GM23338 (cell line): ENCODE data around the gene CEP250. TPM values are rescaled to one million over a fixed set of nuclear protein-coding genes. Genes with fewer than 3 reads are reported as not detected.

Experiments
- ATAC-seq: fragments of 200-7000 bp; cut with Tn5 transposase; 3 replicates; pipeline ENCODE4 v1.9.1; 2020
- DNase-seq: peaks from one replicate; pipeline ENCODE4 v3.0.0-alpha.2; 2015; ENCODE audit warnings: low spot score
- H2AFZ ChIP-seq: fragments of 200-600 bp; sonication (generic); 2 replicates; pipeline ENCODE4 v1.8.0; 2016; ENCODE audit warnings: antibody characterized with exemption, mild to moderate bottlenecking, moderate library complexity
- H3F3A ChIP-seq: fragments of 200-600 bp; sonication (generic); replicated peaks from 2 replicates; pipeline ENCODE4 v1.8.0; 2017; ENCODE audit warnings: antibody characterized with exemption, mixed run types, low read depth
- H3K27ac ChIP-seq: fragments of 200-600 bp; sonication (generic); 2 replicates; pipeline ENCODE4 v1.6.1; 2016; ENCODE audit warnings: low read depth
- H3K27me3 ChIP-seq: fragments of 200-600 bp; sonication (generic); 2 replicates; pipeline ENCODE4 v1.8.0; 2016; ENCODE audit warnings: mild to moderate bottlenecking, mixed run types, moderate library complexity; ENCODE audit not compliant: insufficient read depth
- H3K36me3 ChIP-seq: fragments of 200-600 bp; sonication (generic); 2 replicates; pipeline ENCODE4 v1.8.0; 2016; ENCODE audit warnings: mild to moderate bottlenecking; ENCODE audit not compliant: insufficient read depth
- H3K4me1 ChIP-seq: fragments of 200-600 bp; sonication (generic); 2 replicates; pipeline ENCODE4 v1.8.0; 2016; ENCODE audit warnings: mild to moderate bottlenecking, moderate library complexity; ENCODE audit not compliant: insufficient read depth
- H3K4me2 ChIP-seq: fragments of 200-600 bp; sonication (generic); 2 replicates; pipeline ENCODE4 v1.7.1; 2017; ENCODE audit warnings: mixed run types
- H3K4me3 ChIP-seq: fragments of 200-600 bp; sonication (generic); 2 replicates; pipeline ENCODE4 v1.6.1; 2016; ENCODE audit warnings: mixed run types
- H3K79me2 ChIP-seq: fragments of 200-600 bp; sonication (generic); replicated peaks from 2 replicates; pipeline ENCODE4 v1.8.0; 2017; ENCODE audit warnings: mild to moderate bottlenecking; ENCODE audit not compliant: insufficient read depth
- H3K9me2 ChIP-seq: fragments of 200-600 bp; sonication (generic); 2 replicates; pipeline ENCODE4 v1.8.0; 2017; ENCODE audit not compliant: insufficient read depth
- H4K20me1 ChIP-seq: fragments of 200-600 bp; sonication (generic); replicated peaks from 2 replicates; pipeline ENCODE4 v1.8.0; 2017; ENCODE audit warnings: mild to moderate bottlenecking; ENCODE audit not compliant: insufficient read depth
- H3K27ac Mint-ChIP-seq: 2 replicates; pipeline ENCODE4 v1.8.0; 2020; ENCODE audit warnings: inconsistent platforms, mild to moderate bottlenecking, moderate library complexity, mixed read lengths
- H3K27me3 Mint-ChIP-seq: 3 replicates; pipeline ENCODE4 v1.8.0; 2022; ENCODE audit warnings: low read depth, mild to moderate bottlenecking, moderate library complexity, mixed read lengths, inconsistent platforms; ENCODE audit not compliant: insufficient read depth, poor library complexity
- H3K36me3 Mint-ChIP-seq: 3 replicates; pipeline ENCODE4 v1.8.0; 2021; ENCODE audit warnings: low read depth, mild to moderate bottlenecking, inconsistent platforms, moderate library complexity, mixed read lengths
- H3K4me1 Mint-ChIP-seq: 3 replicates; pipeline ENCODE4 v1.8.0; 2020; ENCODE audit warnings: mild to moderate bottlenecking, inconsistent platforms, mixed read lengths
- H3K4me3 Mint-ChIP-seq: 3 replicates; pipeline ENCODE4 v1.8.0; 2021; ENCODE audit warnings: moderate library complexity, mild to moderate bottlenecking, inconsistent platforms, mixed read lengths
- H3K9me3 Mint-ChIP-seq: 3 replicates; pipeline ENCODE4 v1.8.0; 2020; ENCODE audit warnings: moderate library complexity, mild to moderate bottlenecking, inconsistent platforms, mixed read lengths
- CREB1 ChIP-seq: fragments of 250-450 bp; sonication (Bioruptor Pico); IDR thresholded peaks from 2 replicates; pipeline ENCODE4 v1.5.0; 2020; ENCODE audit warnings: low read depth, mild to moderate bottlenecking, moderate library complexity
- CTCF ChIP-seq, 2 experiments: fragments of 200-600 bp in 1 of 2; sonication (generic) in 1 of 2; conservative IDR thresholded peaks; 2 replicates each; pipeline versions ENCODE4 v1.5.1 to v1.6.1; 2016 to 2017; ENCODE audit warnings: antibody characterized with exemption in 2 of 2, low read depth in 2 of 2, mild to moderate bottlenecking in 2 of 2, moderate library complexity in 1 of 2
- ETS1 ChIP-seq: IDR thresholded peaks from 2 replicates; pipeline ENCODE4 v1.6.1; 2016; ENCODE audit warnings: antibody characterized with exemption
- EZH2 ChIP-seq: fragments of 200-600 bp; sonication (generic); IDR thresholded peaks from one replicate; pipeline ENCODE4 v1.8.0; 2017; ENCODE audit warnings: antibody characterized with exemption, mild to moderate bottlenecking, low read depth; ENCODE audit not compliant: unreplicated experiment
- EZH2phosphoT487 ChIP-seq: fragments of 200-600 bp; sonication (generic); IDR thresholded peaks from one replicate; pipeline ENCODE4 v1.8.1; 2018; ENCODE audit warnings: antibody characterized with exemption; ENCODE audit not compliant: unreplicated experiment
- JUNB ChIP-seq: IDR thresholded peaks from one replicate; pipeline ENCODE4 v1.6.1; 2016; ENCODE audit warnings: antibody characterized with exemption; ENCODE audit not compliant: unreplicated experiment
- NANOG ChIP-seq: IDR thresholded peaks from 2 replicates; pipeline ENCODE4 v1.6.1; 2016; ENCODE audit warnings: antibody characterized with exemption, borderline replicate concordance
- POLR2AphosphoS5 ChIP-seq: IDR thresholded peaks from 2 replicates; pipeline ENCODE4 v1.6.1; 2016; ENCODE audit warnings: antibody characterized with exemption, low read depth
- REST ChIP-seq: IDR thresholded peaks from one replicate; pipeline ENCODE4 v1.6.1; 2018; ENCODE audit warnings: antibody characterized with exemption; ENCODE audit not compliant: unreplicated experiment
- STAT1 ChIP-seq: IDR thresholded peaks from one replicate; pipeline ENCODE4 v1.6.1; 2016; ENCODE audit warnings: antibody characterized with exemption; ENCODE audit not compliant: unreplicated experiment
- ZNF114 ChIP-seq: fragments of 250-450 bp; sonication (Bioruptor Pico); IDR thresholded peaks from 2 replicates; pipeline ENCODE4 v1.5.0; 2020; ENCODE audit warnings: mild to moderate bottlenecking, moderate library complexity
- ZNF331 ChIP-seq: fragments of 250-450 bp; sonication (Bioruptor Pico); IDR thresholded peaks from 2 replicates; pipeline ENCODE4 v1.5.0; 2020; ENCODE audit warnings: low read depth, mild to moderate bottlenecking, moderate library complexity
- ZNF462 ChIP-seq: fragments of 250-450 bp; sonication (Bioruptor Pico); IDR thresholded peaks from 2 replicates; pipeline ENCODE4 v1.5.0; 2020; ENCODE audit warnings: mild to moderate bottlenecking, moderate library complexity
- polyA plus RNA-seq: library from polyadenylated mRNA; unstranded; fragments of >200 nt; fragmentation: Nextera tagmentation; extraction: Ambion mirVana; gene quantifications from 2 replicates; pipeline ENCODE4 v1.2.1, GENCODE V29; 2016
- total RNA-seq: library from RNA; depleted of rRNA; stranded (reverse); fragments of >200 nt; shearing (Covaris generic); gene quantifications from 2 replicates; pipeline ENCODE4 v1.2.3, GENCODE V29; 2014

Gene CEP250
- total and polyA plus RNA-seq, 2 experiments from 2014 or later, result 28.0 to 29.1 TPM

- Histone ChIP-seq H3K27ac (no peak overlapping the region), H3K4me1 (no peaks in the 10 kb centered on the region), H2AFZ (no peak overlapping the region), H3K4me3 (no peak overlapping the region), H3K4me2 (no peak overlapping the region), H3F3A (no peaks in the 10 kb centered on the region), H4K20me1 (no peaks in the 10 kb centered on the region; the same call in 1 of the 2 replicates), H3K9me2 (no peaks in the 10 kb centered on the region), H3K36me3 (no peaks in the 10 kb centered on the region; the same call in 1 of the 2 replicates), H3K27me3 (no peaks in the 10 kb centered on the region), H3K79me2 (no peaks in the 10 kb centered on the region)
- ATAC-seq (no peak), DNase-seq (no peak)
- Mint-ChIP-seq H3K4me3 (no peak overlapping the region), H3K36me3 (peaks cover 25% of the 10 kb centered on the region), H3K9me3 (no peaks in the 10 kb centered on the region), H3K4me1 (no peaks in the 10 kb centered on the region), H3K27me3 (peaks cover 2% of the 10 kb centered on the region), H3K27ac (no peak overlapping the region)
- TF ChIP-seq JUNB (no peak), STAT1 (no peak), EZH2phosphoT487 (no peak), REST (no peak), EZH2 (no peak), ZNF114 (CRISPR knock-in tag) (no peak), CTCF (conservative IDR thresholded peaks at IDR 0.05; ENCODE audit: low read depth in 2 of 2) (no peak), ZNF331 (CRISPR knock-in tag) (no peak), CREB1 (CRISPR knock-in tag) (no peak), ETS1 (no peak), POLR2AphosphoS5 (no peak), NANOG (no peak), ZNF462 (CRISPR knock-in tag) (no peak)
Observed at GRCh38 chr20:35510951-35511735, 55.7 kb downstream of the CEP250 start.
